ENCODE data around the gene HEPACAM.

The HEPACAM gene

GRCh38 chr11:124897674-124898262 lies 38.1 kb downstream of the HEPACAM start, which contains the start of gene ROBO4:
Gene ROBO4 (minus strand): TSS chr11:124897865. CDS start chr11:124897795, 70 bp downstream.
- no peaks in the 10 kb centered on the region for H3K9me3 ChIP-seq (ENCODE audit: control insufficient read depth, insufficient read depth, low read length)
- TF ChIP-seq, protein P1, sequence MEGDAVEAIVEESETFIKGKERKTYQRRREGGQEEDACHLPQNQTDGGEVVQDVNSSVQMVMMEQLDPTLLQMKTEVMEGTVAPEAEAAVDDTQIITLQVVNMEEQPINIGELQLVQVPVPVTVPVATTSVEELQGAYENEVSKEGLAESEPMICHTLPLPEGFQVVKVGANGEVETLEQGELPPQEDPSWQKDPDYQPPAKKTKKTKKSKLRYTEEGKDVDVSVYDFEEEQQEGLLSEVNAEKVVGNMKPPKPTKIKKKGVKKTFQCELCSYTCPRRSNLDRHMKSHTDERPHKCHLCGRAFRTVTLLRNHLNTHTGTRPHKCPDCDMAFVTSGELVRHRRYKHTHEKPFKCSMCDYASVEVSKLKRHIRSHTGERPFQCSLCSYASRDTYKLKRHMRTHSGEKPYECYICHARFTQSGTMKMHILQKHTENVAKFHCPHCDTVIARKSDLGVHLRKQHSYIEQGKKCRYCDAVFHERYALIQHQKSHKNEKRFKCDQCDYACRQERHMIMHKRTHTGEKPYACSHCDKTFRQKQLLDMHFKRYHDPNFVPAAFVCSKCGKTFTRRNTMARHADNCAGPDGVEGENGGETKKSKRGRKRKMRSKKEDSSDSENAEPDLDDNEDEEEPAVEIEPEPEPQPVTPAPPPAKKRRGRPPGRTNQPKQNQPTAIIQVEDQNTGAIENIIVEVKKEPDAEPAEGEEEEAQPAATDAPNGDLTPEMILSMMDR (IDR thresholded peaks at IDR 0.05; ENCODE audit: low read depth, low read length, poor library complexity, severe bottlenecking) = no peak
- TF ChIP-seq EZH2phosphoT487 (IDR thresholded peaks at IDR 0.05; ENCODE audit: borderline replicate concordance, low read length) = no peak
- H3K27me3 ChIP-seq (ENCODE audit: control insufficient read depth, low read length) = peaks cover 27% of the 10 kb centered on the region
- no peaks in the 10 kb centered on the region for H3K9me2 ChIP-seq (replicated peaks; ENCODE audit: control insufficient read depth, low read length)
- no peaks in the 10 kb centered on the region for H3K36me3 ChIP-seq (ENCODE audit: control insufficient read depth, low read length)
- no peak within 1 kb of the TSS for H3K4me3 ChIP-seq (ENCODE audit: low read length)
- H4K20me1 ChIP-seq (ENCODE audit: control insufficient read depth, insufficient read depth, low read depth, low read length) = no peaks in the 10 kb centered on the region
- no peaks in the 10 kb centered on the region for H3K4me1 ChIP-seq (ENCODE audit: control insufficient read depth, low read length)
- H3K27ac ChIP-seq (ENCODE audit: low read depth, low read length) = no peak within 1 kb of the TSS
- no peaks in the 10 kb centered on the region for H3F3A ChIP-seq (ENCODE audit: control insufficient read depth, insufficient read depth)
- H3K79me2 ChIP-seq (ENCODE audit: control insufficient read depth, low read length) = no peaks in the 10 kb centered on the region
- H3K4me2 ChIP-seq (ENCODE audit: low read length) = no peak within 1 kb of the TSS

- H4K20me1 ChIP-seq (ENCODE audit: control insufficient read depth, insufficient read depth, low read depth, low read length) = no peaks in the 10 kb centered on the region
- no peaks in the 10 kb centered on the region for H3K9me3 ChIP-seq (ENCODE audit: control insufficient read depth, insufficient read depth, low read length)
- H3K4me3 ChIP-seq (ENCODE audit: low read length) = no peak overlapping the region
- no peak overlapping the region for H3K27ac ChIP-seq (ENCODE audit: low read depth, low read length)
- no peak overlapping the region for H3K4me2 ChIP-seq (ENCODE audit: low read length)
- H3K9me2 ChIP-seq (replicated peaks; ENCODE audit: control insufficient read depth, low read length) = no peaks in the 10 kb centered on the region
- no peaks in the 10 kb centered on the region for H3K36me3 ChIP-seq (ENCODE audit: control insufficient read depth, low read length)
- H3F3A ChIP-seq (ENCODE audit: control insufficient read depth, insufficient read depth) = no peaks in the 10 kb centered on the region
- no peaks in the 10 kb centered on the region for H3K79me2 ChIP-seq (ENCODE audit: control insufficient read depth, low read length)
- peaks cover 27% of the 10 kb centered on the region for H3K27me3 ChIP-seq (ENCODE audit: control insufficient read depth, low read length)
- H3K4me1 ChIP-seq (ENCODE audit: control insufficient read depth, low read length) = no peaks in the 10 kb centered on the region
- no peak for TF ChIP-seq EZH2phosphoT487 (IDR thresholded peaks at IDR 0.05; ENCODE audit: borderline replicate concordance, low read length)
- TF ChIP-seq, protein P1 (IDR thresholded peaks at IDR 0.05; ENCODE audit: low read depth, low read length, poor library complexity, severe bottlenecking) = no peak
These were observed 38.9 kb downstream of the HEPACAM start for GRCh38 chr11:124896821-124897391.

DNA sequence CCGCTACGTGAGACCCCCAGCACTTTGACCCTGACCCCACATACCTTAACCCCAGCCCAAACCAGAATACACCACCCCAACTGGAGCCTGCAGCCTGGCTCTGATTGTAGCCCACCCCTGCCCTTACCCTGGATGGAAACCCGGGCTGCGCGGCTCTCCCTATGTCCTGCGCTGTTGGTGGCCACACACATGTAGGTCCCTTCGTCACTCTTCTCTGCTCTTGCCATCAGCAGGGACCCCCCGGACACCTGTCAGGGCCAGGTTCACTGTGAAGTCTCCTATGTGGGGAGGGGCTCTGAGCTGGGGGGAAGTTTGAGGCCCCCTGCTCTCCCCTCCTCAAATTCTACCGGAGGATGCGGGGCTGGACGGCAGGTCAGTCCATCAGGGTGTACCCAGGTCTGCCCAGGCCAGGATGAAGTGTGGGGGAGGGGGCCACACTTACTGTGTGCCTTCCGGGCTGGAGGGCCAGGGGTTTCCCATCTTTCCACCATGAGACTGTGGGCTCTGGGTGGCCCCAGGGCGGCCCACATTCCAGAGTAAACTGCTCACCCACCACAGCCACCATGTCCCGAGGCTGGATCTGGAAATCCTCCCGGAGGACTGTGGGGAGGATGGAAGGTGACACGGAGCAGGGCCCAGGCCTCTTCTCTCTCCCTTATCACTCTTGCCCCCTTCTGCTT lies 39.6 kb downstream of the HEPACAM start:
- H3K79me2 ChIP-seq (ENCODE audit: control insufficient read depth, low read length) = no peaks in the 10 kb centered on the region
- no peaks in the 10 kb centered on the region for H3K9me2 ChIP-seq (replicated peaks; ENCODE audit: control insufficient read depth, low read length)
- H3K4me3 ChIP-seq (ENCODE audit: low read length) = no peak overlapping the region
- H4K20me1 ChIP-seq (ENCODE audit: control insufficient read depth, insufficient read depth, low read depth, low read length) = no peaks in the 10 kb centered on the region
- no peak overlapping the region for H3K27ac ChIP-seq (ENCODE audit: low read depth, low read length)
- H3K4me2 ChIP-seq (ENCODE audit: low read length) = no peak overlapping the region
- no peaks in the 10 kb centered on the region for H3K36me3 ChIP-seq (ENCODE audit: control insufficient read depth, low read length)
- peaks cover 20% of the 10 kb centered on the region for H3K27me3 ChIP-seq (ENCODE audit: control insufficient read depth, low read length)
- no peaks in the 10 kb centered on the region for H3K4me1 ChIP-seq (ENCODE audit: control insufficient read depth, low read length)
- TF ChIP-seq, protein P1 (IDR thresholded peaks at IDR 0.05; ENCODE audit: low read depth, low read length, poor library complexity, severe bottlenecking) = no peak
- no peak for TF ChIP-seq EZH2phosphoT487 (IDR thresholded peaks at IDR 0.05; ENCODE audit: borderline replicate concordance, low read length)
- no peaks in the 10 kb centered on the region for H3K9me3 ChIP-seq (ENCODE audit: control insufficient read depth, insufficient read depth, low read length)
- H3F3A ChIP-seq (ENCODE audit: control insufficient read depth, insufficient read depth) = no peaks in the 10 kb centered on the region
